Measurements from ENCODE around the gene GAPDH.
A peak's percentile ranks its signal among the peaks of the same experiment; 100 is the strongest.

The GAPDH gene

GRCh38 chr12:6542209-6543009, 8.1 kb downstream of the GAPDH start:
- H3K4me3 ChIP-seq (replicated peaks; ENCODE audit: low read depth, low read length): no peak overlapping the region
- no peak for DNase-seq (ENCODE audit: extremely low read depth, low read depth)
- TF ChIP-seq CTCF (IDR thresholded peaks at IDR 0.05; ENCODE audit: low read depth, low read length, missing control alignments): no peak

- DNase-seq (ENCODE audit: extremely low read depth, low read depth): no peak
- no peak overlapping the region for H3K4me3 ChIP-seq (replicated peaks; ENCODE audit: low read depth, low read length)
- TF ChIP-seq CTCF (IDR thresholded peaks at IDR 0.05; ENCODE audit: low read depth, low read length, missing control alignments): no peak
Measured at GRCh38 chr12:6546016-6546415, 11.7 kb downstream of the GAPDH start.

GRCh38 chr12:6547566-6547965, 13.2 kb downstream of the GAPDH start:
- H3K4me3 ChIP-seq (replicated peaks; ENCODE audit: low read depth, low read length): peak overlapping the region; percentile 9; the same call in 1 of the 2 replicates
- DNase-seq (ENCODE audit: extremely low read depth, low read depth): no peak
- TF ChIP-seq CTCF (IDR thresholded peaks at IDR 0.05; ENCODE audit: low read depth, low read length, missing control alignments): no peak

GRCh38 chr12:6547987-6548386, 13.7 kb downstream of the GAPDH start:
- H3K4me3 ChIP-seq (replicated peaks; ENCODE audit: low read depth, low read length): peak overlapping the region; percentile 9; the same call in 1 of the 2 replicates
- DNase-seq (ENCODE audit: extremely low read depth, low read depth): no peak
- TF ChIP-seq CTCF (IDR thresholded peaks at IDR 0.05; ENCODE audit: low read depth, low read length, missing control alignments): no peak

GRCh38 chr12:6548556-6548955, 14.2 kb downstream of the GAPDH start:
- TF ChIP-seq CTCF (IDR thresholded peaks at IDR 0.05; ENCODE audit: low read depth, low read length, missing control alignments): no peak
- H3K4me3 ChIP-seq (replicated peaks; ENCODE audit: low read depth, low read length): no peak overlapping the region
- no peak for DNase-seq (ENCODE audit: extremely low read depth, low read depth)

GRCh38 chr12:6548966-6549683, 14.8 kb downstream of the GAPDH start:
- TF ChIP-seq CTCF (IDR thresholded peaks at IDR 0.05; ENCODE audit: low read depth, low read length, missing control alignments): no peak
- no peak overlapping the region for H3K4me3 ChIP-seq (replicated peaks; ENCODE audit: low read depth, low read length)
- no peak for DNase-seq (ENCODE audit: extremely low read depth, low read depth)
